HUDEP-2 (cell line): ENCODE results near the gene QSOX2.
A peak's percentile ranks its signal among the peaks of the same experiment; 100 is the strongest.

Experiments
- DNase-seq, 76 experiments: peaks; one replicate each; lab custom pipeline; 2025; ENCODE audit not compliant: unreplicated experiment in 76 of 76; lab: John Stamatoyannopoulos, UW

QSOX2 gene

GRCh38 chr9:136226680-136227407 lies 18.8 kb downstream of the QSOX2 start:
- no peak for DNase-seq

GRCh38 chr9:136225748-136226679 lies 19.6 kb downstream of the QSOX2 start:
- DNase-seq: peak in 60 of 76 experiments; percentile 10 to 75 (median 55)

- DNase-seq: no peak
These were observed 20.3 kb downstream of the QSOX2 start for GRCh38 chr9:136225366-136225747.

DNA sequence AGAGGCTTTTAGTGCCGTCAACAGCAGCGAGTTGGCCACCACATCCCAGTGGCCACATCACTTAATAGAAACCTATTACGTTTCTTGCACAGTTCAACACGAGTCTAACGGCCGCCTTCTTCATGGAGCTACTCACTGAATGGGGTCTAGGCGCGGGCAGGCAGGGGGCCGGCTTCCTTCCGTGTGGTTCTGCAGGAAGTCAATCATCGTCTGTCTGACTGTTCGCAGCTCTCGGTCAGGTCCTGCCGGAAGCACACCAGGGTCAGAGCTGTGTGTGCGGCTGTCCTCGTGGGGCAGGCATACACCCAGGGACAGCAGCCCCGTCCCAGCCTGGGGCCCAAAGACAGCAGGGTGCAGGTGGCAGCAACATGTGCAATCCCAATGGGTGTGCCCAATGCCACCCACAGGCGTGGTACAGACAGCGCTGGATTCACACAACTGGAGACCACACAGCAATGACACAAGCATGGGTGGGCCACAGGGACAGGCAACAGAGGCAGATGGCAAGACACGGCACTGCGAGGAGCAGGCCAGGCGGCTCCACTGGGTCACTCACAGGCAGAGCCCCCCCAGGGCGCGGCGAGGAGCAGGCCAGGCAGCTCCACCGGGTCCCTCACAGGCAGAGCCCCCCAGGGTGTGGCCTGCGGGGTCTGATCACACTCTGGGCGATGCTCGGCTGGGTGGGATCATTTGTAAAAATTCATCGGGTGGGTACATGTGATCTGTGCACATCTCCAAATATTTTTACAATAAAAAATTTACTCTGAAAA lies 21.6 kb downstream of the QSOX2 start:
- DNase-seq: no peak

DNA sequence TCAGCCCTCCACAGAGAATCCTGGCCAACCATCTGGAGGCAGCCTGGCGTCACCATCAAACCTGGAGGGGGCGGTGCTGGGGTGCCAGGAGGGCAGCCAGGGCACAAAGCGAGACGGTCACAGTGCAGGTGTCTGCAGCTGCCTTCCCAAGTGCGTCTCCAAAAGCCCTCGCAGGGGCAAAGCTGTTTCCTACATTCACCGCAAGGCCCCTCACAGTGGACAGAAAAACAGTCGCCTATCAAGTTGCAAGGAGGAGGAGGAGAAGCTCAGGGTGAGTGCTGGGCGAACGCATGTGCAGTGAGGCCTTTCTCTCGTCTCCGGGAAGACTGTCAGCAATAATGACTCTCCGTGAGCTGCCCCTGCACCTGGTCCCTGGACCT lies 22.7 kb downstream of the QSOX2 start:
- no peak for DNase-seq

DNA sequence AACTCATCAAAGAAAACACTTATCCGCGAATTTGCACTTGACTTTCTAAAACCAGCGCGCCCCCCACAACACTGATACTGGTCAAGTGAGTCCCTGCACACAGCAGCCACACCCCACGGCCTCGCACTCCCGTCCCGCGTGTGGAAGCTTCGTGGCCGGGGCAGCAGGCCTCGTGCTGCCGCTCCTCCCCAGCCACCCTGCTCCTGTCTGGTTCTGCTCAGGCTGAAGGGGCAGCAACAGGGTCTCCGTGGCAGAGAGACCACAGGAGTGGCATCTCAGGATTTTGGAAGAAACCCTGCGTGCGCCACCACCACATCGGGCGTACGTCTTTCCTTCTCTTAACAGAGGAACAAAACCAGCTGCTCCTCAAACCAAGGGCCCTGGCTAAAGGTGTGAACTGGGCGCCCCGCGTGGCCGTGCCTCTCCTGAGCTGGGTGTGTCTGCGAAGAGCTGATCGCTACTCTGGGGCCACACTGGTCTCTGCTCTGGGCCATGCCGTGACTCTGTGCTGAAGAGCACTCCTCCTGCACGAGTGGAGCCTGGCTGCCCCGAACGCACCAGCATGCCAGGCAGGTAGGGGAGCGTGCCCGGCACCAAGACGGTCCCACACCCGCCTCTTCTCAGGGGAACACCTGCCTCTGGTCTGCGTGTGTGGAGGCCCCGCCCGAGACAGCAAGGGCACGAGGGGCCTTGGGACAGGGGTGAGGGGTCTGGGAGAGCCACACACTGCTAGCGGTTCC lies 23.3 kb downstream of the QSOX2 start:
- no peak for DNase-seq

DNA sequence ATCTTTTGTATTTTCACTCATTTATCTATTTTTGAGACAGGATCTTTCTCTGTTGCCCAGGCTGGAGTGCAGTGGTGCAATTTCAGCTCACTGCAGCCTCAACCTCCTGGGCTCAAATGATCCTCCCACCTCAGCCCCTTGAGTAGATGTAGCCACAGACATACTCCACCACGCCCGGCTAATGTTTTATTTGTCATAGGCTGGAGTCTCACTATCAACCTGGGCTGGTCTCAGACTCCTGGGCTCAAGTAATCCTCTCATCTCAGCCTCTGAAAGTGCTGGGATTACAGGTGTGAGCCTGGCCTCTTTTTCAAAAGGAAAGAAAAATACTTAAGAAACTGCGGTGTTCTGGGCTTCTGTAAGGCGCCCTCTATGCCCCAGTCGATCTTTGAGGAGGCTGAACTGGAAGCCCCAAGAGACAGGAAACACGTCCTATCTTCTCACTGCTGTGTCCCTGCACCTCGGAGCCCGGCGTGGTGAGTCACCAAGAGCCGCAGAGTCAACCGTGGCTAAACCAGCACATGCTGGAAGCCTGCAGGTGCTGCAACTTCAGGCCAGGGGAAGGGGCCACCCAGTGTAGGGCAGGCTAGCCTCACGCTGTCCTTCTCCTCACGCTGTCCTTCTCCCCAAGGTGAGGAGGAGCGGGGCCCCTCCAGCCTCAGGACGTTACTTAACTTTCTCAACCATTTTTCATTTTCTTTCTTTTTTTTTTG lies 25.4 kb downstream of the QSOX2 start:
- peak in 2 of 76 experiments; percentile 16 to 34 for DNase-seq

GRCh38 chr9:136219276-136219675 lies 26.3 kb downstream of the QSOX2 start:
- DNase-seq: no peak

DNA sequence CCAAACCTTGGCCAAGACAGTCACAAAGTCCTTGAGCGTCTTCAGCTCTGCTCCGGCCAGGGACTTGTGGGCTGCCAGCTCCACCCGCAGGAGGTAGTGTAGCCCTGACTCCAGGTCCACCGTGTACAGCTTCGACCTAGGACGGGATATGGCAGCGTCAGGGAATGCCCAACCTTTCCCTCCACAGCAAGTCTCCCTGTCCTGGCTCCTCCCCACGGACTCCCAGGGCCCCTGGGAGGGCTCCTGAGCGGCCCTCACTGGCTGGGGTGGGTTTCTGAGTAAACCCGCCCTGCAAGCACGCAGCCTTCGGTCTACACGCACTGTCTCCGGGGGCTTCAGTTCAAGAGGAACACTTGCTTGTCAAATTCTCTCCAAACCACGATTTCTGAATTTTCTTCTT lies 26.9 kb downstream of the QSOX2 start:
- DNase-seq: no peak

GRCh38 chr9:136218271-136218670 lies 27.3 kb downstream of the QSOX2 start:
- no peak for DNase-seq

DNA sequence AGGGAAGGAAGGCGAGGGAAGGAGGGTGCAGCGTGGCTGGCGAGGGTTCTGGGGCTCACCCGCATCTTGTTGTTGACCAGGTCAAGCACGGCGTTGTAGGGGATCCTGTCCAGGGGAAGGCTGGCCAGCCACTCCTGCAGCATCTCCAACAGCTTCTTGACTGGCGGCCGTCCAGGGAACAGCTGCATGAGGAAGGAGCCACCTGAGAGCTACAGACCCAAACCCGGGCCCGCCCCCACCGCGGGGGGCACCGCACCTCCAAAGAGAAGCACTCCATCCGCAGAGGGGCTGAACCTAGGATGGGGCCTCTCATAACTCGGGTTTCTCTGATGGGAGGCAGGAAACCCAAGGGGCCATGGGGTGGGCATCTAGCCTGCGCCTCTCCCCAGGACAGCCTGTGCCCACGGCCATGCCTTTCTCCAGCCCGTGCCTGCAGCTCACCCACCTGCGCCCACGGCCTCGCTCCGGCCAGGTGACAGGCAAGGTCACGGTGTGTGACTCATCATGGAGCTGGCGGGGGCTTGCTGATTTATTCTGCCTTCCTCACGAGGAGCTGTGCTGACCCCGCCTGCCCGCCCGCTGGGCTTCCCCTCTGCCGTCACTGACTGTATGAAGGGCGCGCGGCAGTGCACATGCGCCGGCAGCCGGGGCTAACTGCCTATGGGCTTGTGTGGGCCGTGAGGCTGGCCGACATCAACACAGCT lies 28.9 kb downstream of the QSOX2 start:
- no peak for DNase-seq

DNA sequence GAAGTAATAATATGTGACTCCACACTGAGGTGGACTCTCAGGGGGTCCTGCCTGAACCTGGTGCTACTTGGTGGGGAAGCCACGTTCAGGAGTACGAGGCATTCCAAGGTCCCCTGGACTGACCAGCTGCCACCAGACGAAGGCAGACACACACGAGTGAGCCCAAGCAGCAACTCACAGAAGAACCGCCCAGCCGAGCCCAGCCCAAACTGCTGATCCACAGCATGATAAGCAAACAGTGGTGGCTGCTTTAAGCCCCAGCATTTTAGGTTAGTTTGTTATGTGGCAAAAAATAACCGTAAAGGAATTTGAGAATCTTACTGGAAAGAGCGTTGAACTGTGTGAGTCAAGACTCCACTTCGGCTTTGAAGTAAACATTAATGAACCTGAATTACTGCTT lies 31.9 kb downstream of the QSOX2 start:
- no peak for DNase-seq

GRCh38 chr9:136212345-136212950 lies 33.2 kb downstream of the QSOX2 start:
- DNase-seq: no peak

DNA sequence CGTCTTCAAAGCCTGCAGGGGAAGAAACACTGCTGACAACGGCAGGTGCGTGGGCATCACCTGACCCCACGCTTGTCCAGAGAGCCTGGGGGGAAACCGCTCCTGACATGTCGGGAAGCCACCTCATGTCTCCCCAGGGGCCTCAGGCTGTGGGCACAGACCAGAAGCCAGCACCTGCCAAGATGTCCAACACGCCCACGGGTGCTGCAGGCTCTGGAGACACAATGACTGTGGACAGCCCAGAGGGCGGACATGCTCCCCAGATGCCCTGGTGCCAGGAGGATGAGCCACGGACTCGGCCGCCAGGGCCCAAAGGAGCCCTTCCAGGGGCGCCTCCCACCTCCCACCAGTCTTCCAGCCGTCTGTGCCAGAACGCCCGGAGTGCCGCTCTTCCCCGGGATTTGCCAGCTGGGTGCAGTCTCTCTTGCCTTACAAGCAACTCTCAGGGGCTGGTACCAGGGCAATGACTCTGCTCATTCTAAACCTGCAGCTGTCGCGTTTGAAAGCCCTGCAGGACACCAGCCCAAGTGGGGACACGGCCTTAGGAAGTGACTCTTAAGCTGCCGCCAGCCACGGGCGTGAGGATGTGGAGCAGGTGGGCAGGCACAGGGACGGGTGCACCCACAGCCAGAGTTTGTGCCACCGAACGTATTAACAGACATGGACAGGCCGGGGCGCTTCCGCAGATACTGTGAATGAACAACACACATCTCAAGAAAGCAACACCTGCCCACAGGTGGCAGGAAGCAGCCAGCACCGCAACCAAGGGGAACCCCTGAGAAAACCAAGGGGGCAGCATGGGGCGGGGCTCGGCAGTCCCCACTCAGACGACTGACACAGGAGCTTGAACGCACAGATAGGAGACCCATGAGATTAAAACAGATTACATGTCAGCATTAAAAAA lies 33.9 kb downstream of the QSOX2 start:
- DNase-seq: no peak

GRCh38 chr9:136211006-136211405 lies 34.6 kb downstream of the QSOX2 start:
- no peak for DNase-seq

DNA sequence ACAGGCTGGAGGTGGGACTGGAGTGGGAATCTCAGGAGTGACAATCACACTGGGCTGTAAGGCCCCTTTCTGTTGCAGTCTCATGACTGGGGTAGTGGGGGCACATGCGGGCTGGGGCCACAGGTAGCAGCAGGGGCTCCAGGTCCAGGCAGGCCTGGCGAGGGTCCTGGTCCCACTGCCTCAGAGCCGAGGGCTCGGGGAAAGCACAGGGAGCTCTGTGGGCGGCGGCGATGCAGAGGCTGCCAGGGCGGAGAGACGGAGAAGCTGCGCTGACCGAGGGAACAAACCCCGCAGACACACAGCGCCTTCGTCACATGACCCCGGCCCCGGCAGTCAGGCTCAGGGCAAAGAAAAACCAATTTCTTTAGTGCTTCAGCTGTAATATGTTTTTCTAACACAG lies 35.3 kb downstream of the QSOX2 start:
- DNase-seq: no peak

DNA sequence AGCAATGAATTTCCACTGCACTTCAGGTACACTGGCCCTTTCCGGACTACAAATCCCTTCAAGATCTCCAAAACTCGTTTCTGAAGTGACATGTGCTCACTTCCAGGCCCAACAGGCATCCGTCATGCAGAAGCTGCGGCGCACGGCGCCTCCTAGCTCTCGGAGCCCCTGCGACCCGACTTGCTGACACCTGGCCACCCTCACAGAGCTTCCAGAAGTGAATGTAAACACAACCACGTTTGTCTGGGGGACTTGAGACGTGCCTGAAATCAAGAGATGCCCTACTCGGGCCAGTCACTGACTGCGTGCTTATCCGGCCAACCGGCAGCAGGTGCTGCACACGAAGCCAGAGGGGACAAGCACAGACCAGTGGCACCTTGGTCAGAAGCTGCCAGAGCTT lies 35.8 kb downstream of the QSOX2 start:
- no peak for DNase-seq

GRCh38 chr9:136209232-136209631 lies 36.4 kb downstream of the QSOX2 start:
- no peak for DNase-seq
